Stimulated activated naive CD8-positive, alpha-beta T cell treated with anti-CD3 and anti-CD28 coated beads, Interleukin-15, Interleukin-2, amounts not matched to agents 100 U/mL and 50 U/mL, for 24 hours (primary cell): ENCODE measurements around the gene NUDT8.
"Not testable (repeated sequence)": the region's sequence is repeated elsewhere in the genome, so short reads cannot be mapped to it uniquely, and the experiment has no call there.

Experiments
- ATAC-seq: fragments of 150-1000 bp; cut with Tn5 transposase; one replicate; pipeline ENCODE4 v1.10.0; 2021
- DNase-seq: peaks from one replicate; pipeline ENCODE4 v3.0.0; 2021

The NUDT8 gene

GRCh38 chr11:67660752-67661151 is 31.0 kb upstream of the NUDT8 start:
- not testable (repeated sequence) for ATAC-seq, DNase-seq

GRCh38 chr11:67659651-67660165 is 30.0 kb upstream of the NUDT8 start:
- not testable (repeated sequence) for DNase-seq, ATAC-seq

GRCh38 chr11:67657300-67657699 is 27.6 kb upstream of the NUDT8 start:
- DNase-seq (no peak), ATAC-seq (peak; percentile 42)

GRCh38 chr11:67656278-67656922 is 26.7 kb upstream of the NUDT8 start:
- DNase-seq (no peak), ATAC-seq (no peak)

GRCh38 chr11:67654225-67654624 is 24.5 kb upstream of the NUDT8 start:
- ATAC-seq, result no peak
- no peak for DNase-seq

GRCh38 chr11:67652965-67653845 is 23.5 kb upstream of the NUDT8 start:
- ATAC-seq, result no peak
- DNase-seq, result no peak

GRCh38 chr11:67651976-67652781 is 22.4 kb upstream of the NUDT8 start:
- no peak for DNase-seq

GRCh38 chr11:67649634-67650510 is 20.1 kb upstream of the NUDT8 start:
- ATAC-seq, result no peak
- DNase-seq, result no peak

More at GRCh38 chr11:67651976-67652781, 22.4 kb upstream of the NUDT8 start:
- no peak for ATAC-seq

- no peak for ATAC-seq
- no peak for DNase-seq
These were observed 19.3 kb upstream of the NUDT8 start for GRCh38 chr11:67648796-67649613.

GRCh38 chr11:67648140-67648795 is 18.5 kb upstream of the NUDT8 start:
- ATAC-seq, result peak; percentile 85
- peak; percentile 67 for DNase-seq

- no peak for DNase-seq
- ATAC-seq, result no peak
These were observed 17.7 kb upstream of the NUDT8 start for GRCh38 chr11:67647471-67647870.

GRCh38 chr11:67646535-67647336 is 17.0 kb upstream of the NUDT8 start:
- ATAC-seq, result peak; percentile 44
- DNase-seq, result peak; percentile 60

- ATAC-seq (no peak), DNase-seq (no peak)
These were observed 16.1 kb upstream of the NUDT8 start for GRCh38 chr11:67645521-67646461.

- DNase-seq, result no peak
- ATAC-seq, result no peak
These were observed 15.0 kb upstream of the NUDT8 start for GRCh38 chr11:67644472-67645418.

GRCh38 chr11:67644042-67644441 is 14.3 kb upstream of the NUDT8 start:
- no peak for ATAC-seq
- no peak for DNase-seq
